DOHH2 (cell line): ENCODE measurements around the gene ITGA2.

Experiments
- EZH2phosphoT487 ChIP-seq: fragments of 200-600 bp; sonication (generic); IDR thresholded peaks from 2 replicates; pipeline ENCODE4 v1.6.1; 2017; ENCODE audit warnings: borderline replicate concordance, mild to moderate bottlenecking, antibody characterized with exemption, low read length, moderate library complexity, mixed read lengths
- TF ChIP-seq, protein P1 (sequence below): fragments of 200-600 bp; sonication (generic); IDR thresholded peaks from one replicate; pipeline ENCODE4 v1.5.1; 2014; ENCODE audit warnings: antibody characterized with exemption, mild to moderate bottlenecking, low read depth, low read length; ENCODE audit not compliant: poor library complexity, severe bottlenecking

DNA sequence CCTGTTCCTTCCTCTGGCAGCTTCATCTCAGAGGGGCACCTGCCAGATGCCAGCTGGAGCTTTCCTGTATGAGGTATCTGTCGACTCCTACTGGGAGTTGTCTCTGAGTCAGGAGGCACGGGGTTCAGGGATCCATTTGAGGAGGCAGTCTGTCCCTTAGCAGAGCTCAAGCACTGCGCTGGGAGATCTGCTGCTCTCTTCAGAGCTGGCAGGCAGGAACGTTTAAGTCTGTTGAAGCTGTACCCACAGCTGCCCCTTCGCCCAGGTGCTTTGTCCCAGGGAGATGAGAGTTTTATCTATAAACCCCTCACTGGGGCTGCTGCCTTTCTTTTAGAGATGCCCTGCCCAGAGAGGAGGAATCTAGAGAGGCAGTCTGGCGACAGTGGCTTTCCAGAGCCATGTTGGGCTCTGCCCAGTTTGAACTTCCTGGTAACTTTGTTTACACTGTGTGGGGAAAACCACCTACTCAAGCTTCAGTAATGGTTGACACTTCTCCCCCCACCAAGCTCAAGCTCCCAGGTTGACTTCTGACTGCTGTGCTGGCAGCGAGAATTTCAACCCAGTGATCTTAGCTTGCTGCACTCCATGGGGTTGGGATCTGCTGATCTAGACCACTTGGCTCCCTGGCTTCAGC is 11.8 kb upstream of the ITGA2 start:
- TF ChIP-seq EZH2phosphoT487: no peak
- TF ChIP-seq, protein P1, sequence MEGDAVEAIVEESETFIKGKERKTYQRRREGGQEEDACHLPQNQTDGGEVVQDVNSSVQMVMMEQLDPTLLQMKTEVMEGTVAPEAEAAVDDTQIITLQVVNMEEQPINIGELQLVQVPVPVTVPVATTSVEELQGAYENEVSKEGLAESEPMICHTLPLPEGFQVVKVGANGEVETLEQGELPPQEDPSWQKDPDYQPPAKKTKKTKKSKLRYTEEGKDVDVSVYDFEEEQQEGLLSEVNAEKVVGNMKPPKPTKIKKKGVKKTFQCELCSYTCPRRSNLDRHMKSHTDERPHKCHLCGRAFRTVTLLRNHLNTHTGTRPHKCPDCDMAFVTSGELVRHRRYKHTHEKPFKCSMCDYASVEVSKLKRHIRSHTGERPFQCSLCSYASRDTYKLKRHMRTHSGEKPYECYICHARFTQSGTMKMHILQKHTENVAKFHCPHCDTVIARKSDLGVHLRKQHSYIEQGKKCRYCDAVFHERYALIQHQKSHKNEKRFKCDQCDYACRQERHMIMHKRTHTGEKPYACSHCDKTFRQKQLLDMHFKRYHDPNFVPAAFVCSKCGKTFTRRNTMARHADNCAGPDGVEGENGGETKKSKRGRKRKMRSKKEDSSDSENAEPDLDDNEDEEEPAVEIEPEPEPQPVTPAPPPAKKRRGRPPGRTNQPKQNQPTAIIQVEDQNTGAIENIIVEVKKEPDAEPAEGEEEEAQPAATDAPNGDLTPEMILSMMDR: no peak
